Sigmoid colon (tissue), 7 donors: Measurements from ENCODE around the gene FGF14. TPM values are rescaled to one million over a fixed set of nuclear protein-coding genes. Genes with fewer than 3 reads are reported as not detected.

ENCODE experiments used
- DNase-seq: peaks from one replicate; pipeline ENCODE4 v3.0.0-alpha.2; 2019
- H3K27ac ChIP-seq, 4 donors: fragments of 200-600 bp; sonication (generic); one replicate each; pipeline ENCODE4 v1.5.1; 2016 to 2019; ENCODE audit warnings: mild to moderate bottlenecking in 1 of 4
- H3K27me3 ChIP-seq, 3 donors: fragments of 200-600 bp; sonication (generic); one replicate each; pipeline ENCODE4 v1.5.1; 2019; ENCODE audit warnings: mild to moderate bottlenecking in 1 of 3
- H3K36me3 ChIP-seq, 4 donors: fragments of 200-600 bp; sonication (generic); one replicate each; pipeline ENCODE4 v1.5.1; 2016 to 2019
- H3K4me1 ChIP-seq, 4 donors: fragments of 200-600 bp; sonication (generic); one replicate each; pipeline ENCODE4 v1.5.1; 2017 to 2019
- H3K4me3 ChIP-seq, 4 donors: fragments of 200-600 bp; sonication (generic); one replicate each; pipeline ENCODE4 v1.5.1; 2017 to 2019; ENCODE audit warnings: mild to moderate bottlenecking in 2 of 4, moderate library complexity in 1 of 4
- H3K9me3 ChIP-seq, 4 donors: fragments of 200-600 bp in 3 of 4; sonication (generic) in 3 of 4; one replicate each; pipeline versions ENCODE4 v1.5.1 to v1.6.1; 2013 to 2019
- CTCF ChIP-seq, 4 experiments: fragments of 450-650 bp in 3 of 4; fragments of 200-600 bp in 1 of 4; IDR thresholded peaks; one replicate each; pipeline ENCODE4 v1.5.1; 2016 to 2019; ENCODE audit warnings: antibody characterized with exemption in 4 of 4, mild to moderate bottlenecking in 3 of 4, moderate library complexity in 2 of 4
- EP300 ChIP-seq, 4 donors: sonication (generic); formaldehyde crosslinking; IDR thresholded peaks; one replicate each; pipeline ENCODE4 v1.6.1; 2017; ENCODE audit warnings: antibody characterized with exemption in 4 of 4
- POLR2A ChIP-seq, 2 donors: fragments of 450-650 bp; IDR thresholded peaks; one replicate each; pipeline ENCODE4 v1.6.1; 2016; ENCODE audit warnings: antibody characterized with exemption in 2 of 2, mild to moderate bottlenecking in 2 of 2, moderate library complexity in 2 of 2
- POLR2AphosphoS5 ChIP-seq, 4 donors: sonication (generic); formaldehyde crosslinking; IDR thresholded peaks; one replicate each; pipeline ENCODE4 v1.6.1; 2017; ENCODE audit warnings: antibody characterized with exemption in 4 of 4
- WGBS, 2 donors: extraction: QIAGEN DNeasy Blood & Tissue Kit; methylation state at CpG; one replicate each; pipeline ENCODE4 v1.1.7; 2013; 5-methylcytosine and 5-hydroxymethylcytosine counted together
- intact Hi-C: fragments of 100-400 bp; cut with DNase I; formaldehyde crosslinking; loops from one replicate; pipeline ENCODE4 v1.15.1; 2023
- polyA plus RNA-seq, 3 donors: library from polyadenylated mRNA; stranded (reverse); fragments of 200-250 nt; gene quantifications; one replicate each; pipeline ENCODE4 v1.2.3, GENCODE V29; 2013
- total RNA-seq, 4 donors: library from RNA; depleted of rRNA; stranded (reverse); fragments of >200 nt; gene quantifications; one replicate each; pipeline ENCODE4 v1.1.0, GENCODE V29; 2016
- donor health status: healthy with polysubstance abuse.
- donor health status: Bipolar disorder and iron deficiency.
- donor health status: healthy.

Gene FGF14
- total and polyA plus RNA-seq, 7 donors, result under 0.01 to 1.6 (median 1.1) TPM

- no peaks in the 10 kb centered on the region for H3K4me1 ChIP-seq
- intact Hi-C loops, result no loop called here
- 90% methylated on average over 14 of the region's 14 CpGs for WGBS, 2 donors
- no peaks in the 10 kb centered on the region for H3K9me3 ChIP-seq
- DNase-seq, result no peak
- H3K27me3 ChIP-seq, result no peaks in the 10 kb centered on the region
- H3K36me3 ChIP-seq, result no peaks in the 10 kb centered on the region
- TF ChIP-seq EP300 (IDR thresholded peaks at IDR 0.05) (no peak), POLR2A (IDR thresholded peaks at IDR 0.05) (no peak), POLR2AphosphoS5 (IDR thresholded peaks at IDR 0.05) (no peak), CTCF (IDR thresholded peaks at IDR 0.05) (no peak)
- H3K27ac ChIP-seq, result no peak overlapping the region
- H3K4me3 ChIP-seq, result no peak overlapping the region
These were observed 34.0 kb downstream of the FGF14 start for GRCh38 chr13:102367836-102368235.

- intact Hi-C loops, result no loop called here
- Histone ChIP-seq H3K27me3 (no peaks in the 10 kb centered on the region), H3K9me3 (no peaks in the 10 kb centered on the region), H3K27ac (no peak overlapping the region), H3K36me3 (no peaks in the 10 kb centered on the region), H3K4me1 (no peaks in the 10 kb centered on the region), H3K4me3 (no peak overlapping the region)
- WGBS, 2 donors, result 84 to 91% methylated on average over 2 of the region's 2 CpGs
- TF ChIP-seq EP300 (IDR thresholded peaks at IDR 0.05) (no peak), POLR2AphosphoS5 (IDR thresholded peaks at IDR 0.05) (no peak), POLR2A (IDR thresholded peaks at IDR 0.05) (no peak), CTCF (IDR thresholded peaks at IDR 0.05) (no peak)
- no peak for DNase-seq
These were observed 40.7 kb downstream of the FGF14 start for GRCh38 chr13:102361113-102361512.

GRCh38 chr13:102359264-102359663 is 42.6 kb downstream of the FGF14 start:
- H3K27me3 ChIP-seq, result no peaks in the 10 kb centered on the region
- TF ChIP-seq EP300 (IDR thresholded peaks at IDR 0.05) (no peak), CTCF (IDR thresholded peaks at IDR 0.05) (no peak), POLR2AphosphoS5 (IDR thresholded peaks at IDR 0.05) (no peak), POLR2A (IDR thresholded peaks at IDR 0.05) (no peak)
- no peaks in the 10 kb centered on the region for H3K9me3 ChIP-seq
- no peak overlapping the region for H3K27ac ChIP-seq
- no peak for DNase-seq
- WGBS, 2 donors, result 89 to 98% methylated on average over 2 of the region's 2 CpGs
- no peaks in the 10 kb centered on the region for H3K4me1 ChIP-seq
- intact Hi-C loops, result no loop called here
- H3K36me3 ChIP-seq, result no peaks in the 10 kb centered on the region
- H3K4me3 ChIP-seq, result no peak overlapping the region

GRCh38 chr13:102355251-102355650 is 46.6 kb downstream of the FGF14 start:
- WGBS, 2 donors, result 73 to 85% methylated on average over 3 of the region's 3 CpGs
- DNase-seq, result no peak
- intact Hi-C loops, result no loop called here
- H3K9me3 ChIP-seq, result no peaks in the 10 kb centered on the region
- no peaks in the 10 kb centered on the region for H3K27me3 ChIP-seq
- no peaks in the 10 kb centered on the region for H3K36me3 ChIP-seq
- H3K4me3 ChIP-seq, result no peak overlapping the region
- H3K27ac ChIP-seq, result no peak overlapping the region
- H3K4me1 ChIP-seq, result no peaks in the 10 kb centered on the region
- TF ChIP-seq CTCF (IDR thresholded peaks at IDR 0.05) (no peak), POLR2A (IDR thresholded peaks at IDR 0.05) (no peak), EP300 (IDR thresholded peaks at IDR 0.05) (no peak), POLR2AphosphoS5 (IDR thresholded peaks at IDR 0.05) (no peak)

- Histone ChIP-seq H3K36me3 (no peaks in the 10 kb centered on the region), H3K4me3 (no peak overlapping the region), H3K27ac (no peak overlapping the region), H3K4me1 (no peaks in the 10 kb centered on the region), H3K27me3 (no peaks in the 10 kb centered on the region), H3K9me3 (no peaks in the 10 kb centered on the region)
- DNase-seq, result no peak
- intact Hi-C loops, result no loop called here
- TF ChIP-seq POLR2AphosphoS5 (IDR thresholded peaks at IDR 0.05), result no peak
- no peak for TF ChIP-seq CTCF (IDR thresholded peaks at IDR 0.05)
- TF ChIP-seq EP300 (IDR thresholded peaks at IDR 0.05), result no peak
- no peak for TF ChIP-seq POLR2A (IDR thresholded peaks at IDR 0.05)
- 37 to 58% methylated on average over 1 of the region's 1 CpG for WGBS, 2 donors
These were observed 47.8 kb downstream of the FGF14 start for GRCh38 chr13:102354011-102354410.
